NCI-H128 (cell line): ENCODE data around the gene CLSTN2.

Experiments
- DNase-seq: peaks from one replicate; lab custom pipeline; 2025; ENCODE audit not compliant: unreplicated experiment; lab: John Stamatoyannopoulos, UW

CLSTN2 gene

GRCh38 chr3:140223631-140224030 is 288.6 kb downstream of the CLSTN2 start:
- no peak for DNase-seq

- no peak for DNase-seq
Measured at GRCh38 chr3:140224307-140224706, 289.3 kb downstream of the CLSTN2 start.

GRCh38 chr3:140225996-140226395 is 291.0 kb downstream of the CLSTN2 start:
- no peak for DNase-seq

GRCh38 chr3:140233702-140234101 is 298.7 kb downstream of the CLSTN2 start:
- DNase-seq, result no peak

GRCh38 chr3:140234256-140234655 is 299.3 kb downstream of the CLSTN2 start:
- no peak for DNase-seq

GRCh38 chr3:140236836-140237501 is 302.0 kb downstream of the CLSTN2 start:
- no peak for DNase-seq

GRCh38 chr3:140238646-140239314 is 303.8 kb downstream of the CLSTN2 start:
- no peak for DNase-seq

- peak; percentile 16 for DNase-seq
Measured at GRCh38 chr3:140242818-140243276, 307.9 kb downstream of the CLSTN2 start.

GRCh38 chr3:140243575-140243974 is 308.6 kb downstream of the CLSTN2 start:
- no peak for DNase-seq

- DNase-seq, result no peak
Measured at GRCh38 chr3:140244893-140245292, 309.9 kb downstream of the CLSTN2 start.

GRCh38 chr3:140246578-140246977 is 311.6 kb downstream of the CLSTN2 start:
- no peak for DNase-seq

GRCh38 chr3:140247775-140248174 is 312.8 kb downstream of the CLSTN2 start:
- DNase-seq, result no peak

- no peak for DNase-seq
Measured at GRCh38 chr3:140249188-140249587, 314.2 kb downstream of the CLSTN2 start.

- no peak for DNase-seq
Measured at GRCh38 chr3:140250010-140250855, 315.2 kb downstream of the CLSTN2 start.

- no peak for DNase-seq
Measured at GRCh38 chr3:140250945-140251344, 316.0 kb downstream of the CLSTN2 start.

- no peak for DNase-seq
Measured at GRCh38 chr3:140251678-140252077, 316.7 kb downstream of the CLSTN2 start.

- DNase-seq, result no peak
Measured at GRCh38 chr3:140252812-140253656, 318.0 kb downstream of the CLSTN2 start.

- no peak for DNase-seq
Measured at GRCh38 chr3:140258222-140258724, 323.3 kb downstream of the CLSTN2 start.

- DNase-seq, result no peak
Measured at GRCh38 chr3:140265302-140265701, 330.3 kb downstream of the CLSTN2 start.

GRCh38 chr3:140268103-140268502 is 333.1 kb downstream of the CLSTN2 start:
- DNase-seq, result no peak

- DNase-seq, result no peak
Measured at GRCh38 chr3:140268610-140269009, 333.6 kb downstream of the CLSTN2 start.
